GM21526 (cell line): Measurements from ENCODE around the gene RLN3.

ENCODE experiments used
- ATAC-seq: cut with Tn5 transposase; IDR thresholded peaks from one replicate; pipeline ENCODE4 v1.9.1; 2021; ENCODE audit warnings: moderate library complexity; ENCODE audit not compliant: unreplicated experiment, low FRiP score

The RLN3 gene

GRCh38 chr19:14052470-14052869 is 24.5 kb downstream of the RLN3 start:
- ATAC-seq: no peak

GRCh38 chr19:14053032-14053431 is 25.1 kb downstream of the RLN3 start:
- no peak for ATAC-seq

- no peak for ATAC-seq
Observed at GRCh38 chr19:14053500-14053899, 25.6 kb downstream of the RLN3 start.

GRCh38 chr19:14054099-14054498 is 26.2 kb downstream of the RLN3 start:
- no peak for ATAC-seq

- ATAC-seq: no peak
Observed at GRCh38 chr19:14054721-14055120, 26.8 kb downstream of the RLN3 start.

GRCh38 chr19:14055396-14055795 is 27.4 kb downstream of the RLN3 start:
- no peak for ATAC-seq

- no peak for ATAC-seq
Observed at GRCh38 chr19:14056069-14056666, 28.2 kb downstream of the RLN3 start.

- no peak for ATAC-seq
Observed at GRCh38 chr19:14056741-14057356, 28.9 kb downstream of the RLN3 start.

- ATAC-seq: no peak
Observed at GRCh38 chr19:14058182-14059092, 30.5 kb downstream of the RLN3 start.

GRCh38 chr19:14059093-14059480 is 31.1 kb downstream of the RLN3 start:
- ATAC-seq: no peak

GRCh38 chr19:14059652-14060155 is 31.8 kb downstream of the RLN3 start:
- ATAC-seq: no peak

- ATAC-seq: no peak
Observed at GRCh38 chr19:14061081-14061749, 33.3 kb downstream of the RLN3 start.

GRCh38 chr19:14061751-14062557 is 34.0 kb downstream of the RLN3 start, which contains the start of gene PALM3:
Gene PALM3, minus strand, starts transcription at chr19:14062076. Its CDS starts 96 bp downstream, at chr19:14061980.
- no peak for ATAC-seq

GRCh38 chr19:14062558-14062855 is 34.6 kb downstream of the RLN3 start:
- no peak for ATAC-seq

GRCh38 chr19:14063105-14063504 is 35.2 kb downstream of the RLN3 start:
- ATAC-seq: no peak

GRCh38 chr19:14066134-14066533 is 38.2 kb downstream of the RLN3 start:
- ATAC-seq: no peak

- no peak for ATAC-seq
Observed at GRCh38 chr19:14070268-14071050, 42.5 kb downstream of the RLN3 start.

GRCh38 chr19:14072535-14073260 is 44.8 kb downstream of the RLN3 start, which contains the start of gene MISP3:
Gene MISP3, plus strand, starts transcription at chr19:14072786. Its CDS starts 524 bp downstream, at chr19:14073310.
- ATAC-seq: no peak
